Fibroblast of mammary gland (primary cell): ENCODE measurements around the gene TAS2R7.

ENCODE experiments used
- DNase-seq: peaks from one replicate; pipeline ENCODE4 v3.0.0-alpha.2; 2010; ENCODE audit warnings: low read depth
- H3K4me3 ChIP-seq: 2 replicates; pipeline ENCODE4 v1.5.1; 2011; ENCODE audit warnings: low read depth, mild to moderate bottlenecking, low read length, moderate library complexity; ENCODE audit not compliant: control insufficient read depth
- TF ChIP-seq, protein P1 (sequence below): conservative IDR thresholded peaks from 2 replicates; pipeline ENCODE4 v1.5.1; 2011; ENCODE audit warnings: low read depth, low read length, inconsistent platforms; ENCODE audit not compliant: control insufficient read depth, insufficient read depth

TAS2R7 gene, protein sequence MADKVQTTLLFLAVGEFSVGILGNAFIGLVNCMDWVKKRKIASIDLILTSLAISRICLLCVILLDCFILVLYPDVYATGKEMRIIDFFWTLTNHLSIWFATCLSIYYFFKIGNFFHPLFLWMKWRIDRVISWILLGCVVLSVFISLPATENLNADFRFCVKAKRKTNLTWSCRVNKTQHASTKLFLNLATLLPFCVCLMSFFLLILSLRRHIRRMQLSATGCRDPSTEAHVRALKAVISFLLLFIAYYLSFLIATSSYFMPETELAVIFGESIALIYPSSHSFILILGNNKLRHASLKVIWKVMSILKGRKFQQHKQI

DNA sequence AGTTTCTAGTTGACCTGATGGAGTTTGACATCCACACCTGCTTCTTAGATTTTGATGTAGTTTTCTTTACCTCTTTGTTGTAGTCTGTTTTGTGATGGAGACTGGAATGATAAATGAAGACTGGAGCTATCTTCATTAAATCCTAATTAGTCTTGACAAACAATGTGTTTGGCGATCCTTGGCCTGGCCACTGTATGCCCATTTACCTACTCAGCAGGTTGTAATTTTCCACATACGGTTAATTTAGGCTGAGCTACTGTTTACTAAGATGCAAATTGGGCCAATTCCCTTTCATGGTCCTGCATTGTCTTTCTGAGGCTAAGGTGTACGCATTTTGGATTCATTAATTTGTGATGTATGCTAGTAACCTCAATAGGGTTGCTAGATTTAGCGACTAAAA, at the start of gene TAS2R7:
TSS of gene TAS2R7 (minus strand) at position 41 of the 400 bp plus-strand sequence. CDS start 57 bp downstream, outside the sequence.
- H3K4me3 ChIP-seq = no peak within 1 kb of the TSS
- DNase-seq = no peak
- TF ChIP-seq, protein P1, sequence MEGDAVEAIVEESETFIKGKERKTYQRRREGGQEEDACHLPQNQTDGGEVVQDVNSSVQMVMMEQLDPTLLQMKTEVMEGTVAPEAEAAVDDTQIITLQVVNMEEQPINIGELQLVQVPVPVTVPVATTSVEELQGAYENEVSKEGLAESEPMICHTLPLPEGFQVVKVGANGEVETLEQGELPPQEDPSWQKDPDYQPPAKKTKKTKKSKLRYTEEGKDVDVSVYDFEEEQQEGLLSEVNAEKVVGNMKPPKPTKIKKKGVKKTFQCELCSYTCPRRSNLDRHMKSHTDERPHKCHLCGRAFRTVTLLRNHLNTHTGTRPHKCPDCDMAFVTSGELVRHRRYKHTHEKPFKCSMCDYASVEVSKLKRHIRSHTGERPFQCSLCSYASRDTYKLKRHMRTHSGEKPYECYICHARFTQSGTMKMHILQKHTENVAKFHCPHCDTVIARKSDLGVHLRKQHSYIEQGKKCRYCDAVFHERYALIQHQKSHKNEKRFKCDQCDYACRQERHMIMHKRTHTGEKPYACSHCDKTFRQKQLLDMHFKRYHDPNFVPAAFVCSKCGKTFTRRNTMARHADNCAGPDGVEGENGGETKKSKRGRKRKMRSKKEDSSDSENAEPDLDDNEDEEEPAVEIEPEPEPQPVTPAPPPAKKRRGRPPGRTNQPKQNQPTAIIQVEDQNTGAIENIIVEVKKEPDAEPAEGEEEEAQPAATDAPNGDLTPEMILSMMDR = no peak

DNA sequence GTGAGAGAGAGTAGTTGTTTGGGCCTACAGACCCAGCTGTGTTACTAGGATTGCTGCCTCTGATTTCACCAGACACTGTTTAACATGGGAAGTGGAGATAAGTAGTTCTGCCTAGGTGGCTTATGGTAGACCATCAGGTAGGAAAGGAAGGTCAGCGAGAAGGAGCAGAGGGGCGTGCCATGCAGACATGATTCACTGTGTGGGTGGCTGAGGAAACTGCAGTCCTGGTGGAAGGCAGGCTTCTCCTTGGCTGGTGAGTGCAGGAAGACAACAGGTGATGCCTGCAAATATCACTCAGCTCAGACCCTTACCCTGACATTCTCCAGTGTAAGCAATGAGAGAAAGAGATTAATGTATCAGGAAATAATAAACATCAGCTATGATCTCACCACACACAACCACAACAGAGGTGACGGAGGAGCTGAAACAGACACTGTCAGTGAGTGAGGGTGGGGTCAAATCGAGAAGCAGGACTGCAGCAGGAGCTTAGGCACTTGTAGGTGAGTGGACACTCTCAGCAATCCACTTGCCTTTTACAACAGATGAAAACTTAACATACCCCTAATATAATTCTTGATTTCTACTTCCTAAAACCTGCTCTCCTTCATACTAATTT, 48.9 kb upstream of the TAS2R7 start:
- no peak overlapping the region for H3K4me3 ChIP-seq
- DNase-seq = no peak
- TF ChIP-seq, protein P1 = no peak

DNA sequence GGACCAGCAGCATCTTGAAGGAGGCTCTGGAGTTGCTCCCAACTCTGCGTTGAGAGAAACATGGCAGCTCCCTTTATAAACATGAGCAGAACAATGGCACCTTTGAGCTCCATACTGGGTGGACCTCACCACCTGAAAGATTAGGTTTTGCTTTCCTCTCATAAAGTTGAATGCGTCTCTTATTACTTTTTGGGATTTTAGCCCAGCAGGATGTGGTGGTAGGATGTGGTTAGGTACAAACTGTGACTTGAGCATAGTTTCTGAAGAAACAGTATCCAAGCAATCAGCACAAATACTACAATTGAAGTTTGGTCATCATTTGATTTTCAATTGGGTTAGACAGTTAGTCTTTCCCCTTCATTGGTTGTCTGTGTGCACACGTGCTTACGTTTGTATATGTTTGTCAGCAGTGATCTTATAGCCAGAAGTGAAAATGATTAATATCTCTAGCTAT, 47.0 kb upstream of the TAS2R7 start, which contains the start of gene PRR4:
TSS of gene PRR4 (minus strand) at position 51 of the 454 bp plus-strand sequence. CDS start at position 13, 38 bp downstream.
- no peak within 1 kb of the TSS for H3K4me3 ChIP-seq
- no peak for DNase-seq
- TF ChIP-seq, protein P1 = no peak

DNA sequence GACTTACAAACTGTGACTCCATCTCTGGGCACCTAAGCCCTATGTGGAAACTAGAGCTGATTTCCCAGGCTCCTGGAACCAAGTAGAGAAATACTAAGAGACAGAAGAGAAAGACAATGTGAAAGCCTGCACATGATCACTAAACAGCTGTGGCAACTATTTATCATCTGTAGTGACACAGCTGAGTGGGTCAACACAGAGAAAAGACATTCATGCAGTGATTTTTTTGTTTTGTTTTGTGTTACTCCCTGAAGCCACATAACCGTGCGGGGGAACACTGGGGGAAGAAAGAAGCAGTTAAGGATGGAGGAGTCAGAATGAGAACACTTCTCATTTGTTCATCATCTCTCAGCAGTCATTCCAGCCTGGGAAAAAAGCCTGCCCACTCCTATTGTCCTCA, 45.3 kb upstream of the TAS2R7 start:
- TF ChIP-seq, protein P1 = no peak
- DNase-seq = no peak
- no peak overlapping the region for H3K4me3 ChIP-seq

DNA sequence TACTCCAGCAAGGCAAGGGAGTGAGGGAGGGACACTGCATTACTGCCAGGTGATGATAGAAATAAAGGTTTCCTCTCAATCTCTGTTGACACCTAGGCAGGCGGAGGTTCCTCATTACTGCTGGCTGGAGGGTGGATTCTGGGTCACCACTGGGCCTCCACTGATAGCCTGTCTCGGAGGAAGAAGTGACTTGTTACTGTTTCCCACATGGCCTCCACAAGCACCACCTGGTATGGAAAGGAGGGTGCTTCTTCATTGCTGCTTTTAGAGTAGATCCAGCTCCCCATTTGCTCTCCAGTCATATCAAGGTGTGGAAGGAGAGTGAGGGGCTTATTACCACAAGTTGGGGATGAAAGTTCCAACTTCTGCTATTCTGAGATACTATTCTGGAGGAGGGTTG, 40.4 kb upstream of the TAS2R7 start:
- TF ChIP-seq, protein P1 = no peak
- no peak overlapping the region for H3K4me3 ChIP-seq
- no peak for DNase-seq

DNA sequence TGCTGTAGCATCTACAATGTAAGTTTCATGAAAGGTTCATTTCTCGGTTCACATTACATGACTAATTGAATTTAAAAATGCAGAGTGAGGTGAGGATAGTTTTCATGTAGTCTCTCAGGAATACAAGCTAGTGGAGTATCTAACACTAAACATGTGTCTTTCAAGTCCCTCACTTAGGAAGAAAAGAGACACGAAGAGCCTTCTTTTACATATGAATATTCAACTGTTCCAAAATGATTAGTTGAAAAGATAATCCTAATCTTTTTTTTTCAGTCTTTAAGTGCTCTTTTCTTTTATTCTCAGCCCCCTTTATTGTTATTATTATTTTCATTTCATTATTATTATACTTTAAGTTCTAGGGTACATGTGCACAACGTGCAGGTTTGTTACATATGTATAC, 36.0 kb upstream of the TAS2R7 start:
- TF ChIP-seq, protein P1 = no peak
- no peak for DNase-seq
- no peak overlapping the region for H3K4me3 ChIP-seq
